ENCODE results near the gene ZNF598.
A peak's percentile ranks its signal among the peaks of the same experiment; 100 is the strongest.

ZNF598 gene

GRCh38 chr16:2005646-2006045 is 4.0 kb downstream of the ZNF598 start:
- no peak for DNase-seq

GRCh38 chr16:2004795-2005517 is 4.7 kb downstream of the ZNF598 start:
- DNase-seq: no peak

GRCh38 chr16:2003827-2004641 is 5.6 kb downstream of the ZNF598 start:
- peak; percentile 80 for DNase-seq

GRCh38 chr16:2003231-2003826 is 6.3 kb downstream of the ZNF598 start:
- no peak for DNase-seq

- no peak for DNase-seq
Observed at GRCh38 chr16:2002406-2003230, 7.0 kb downstream of the ZNF598 start.

- DNase-seq: no peak
Observed at GRCh38 chr16:2001456-2002355, 7.9 kb downstream of the ZNF598 start.

GRCh38 chr16:2001035-2001434 is 8.6 kb downstream of the ZNF598 start:
- no peak for DNase-seq

- DNase-seq: no peak
Observed at GRCh38 chr16:1999866-2000514, 9.6 kb downstream of the ZNF598 start.

GRCh38 chr16:1998852-1999801 is 10.5 kb downstream of the ZNF598 start:
- DNase-seq: no peak

- DNase-seq: no peak
Observed at GRCh38 chr16:1998360-1998835, 11.2 kb downstream of the ZNF598 start.

GRCh38 chr16:1997494-1998359 is 11.9 kb downstream of the ZNF598 start:
- DNase-seq: no peak

GRCh38 chr16:1993731-1994131 is 15.9 kb downstream of the ZNF598 start:
- no peak for DNase-seq

- no peak for DNase-seq
Observed at GRCh38 chr16:1992704-1993317, 16.8 kb downstream of the ZNF598 start.

- DNase-seq: no peak
Observed at GRCh38 chr16:1991948-1992703, 17.5 kb downstream of the ZNF598 start.

GRCh38 chr16:1991588-1991947 is 18.1 kb downstream of the ZNF598 start:
- no peak for DNase-seq

GRCh38 chr16:1991135-1991551 is 18.5 kb downstream of the ZNF598 start:
- DNase-seq: no peak

- DNase-seq: no peak
Observed at GRCh38 chr16:1990351-1991134, 19.1 kb downstream of the ZNF598 start.
